Stimulated activated CD4-positive, alpha-beta T cell treated with anti-CD3 and anti-CD28 coated beads, TNF-alpha, amount 100 ng/mL, for 1 hour (primary cell): ENCODE results near the gene KRT3.

Source experiments
- DNase-seq, 3 donors: peaks; one replicate each; pipeline ENCODE4 v3.0.0-alpha.2; 2020; ENCODE audit warnings: low read depth in 3 of 3, low spot score in 1 of 3

Gene KRT3

DNA sequence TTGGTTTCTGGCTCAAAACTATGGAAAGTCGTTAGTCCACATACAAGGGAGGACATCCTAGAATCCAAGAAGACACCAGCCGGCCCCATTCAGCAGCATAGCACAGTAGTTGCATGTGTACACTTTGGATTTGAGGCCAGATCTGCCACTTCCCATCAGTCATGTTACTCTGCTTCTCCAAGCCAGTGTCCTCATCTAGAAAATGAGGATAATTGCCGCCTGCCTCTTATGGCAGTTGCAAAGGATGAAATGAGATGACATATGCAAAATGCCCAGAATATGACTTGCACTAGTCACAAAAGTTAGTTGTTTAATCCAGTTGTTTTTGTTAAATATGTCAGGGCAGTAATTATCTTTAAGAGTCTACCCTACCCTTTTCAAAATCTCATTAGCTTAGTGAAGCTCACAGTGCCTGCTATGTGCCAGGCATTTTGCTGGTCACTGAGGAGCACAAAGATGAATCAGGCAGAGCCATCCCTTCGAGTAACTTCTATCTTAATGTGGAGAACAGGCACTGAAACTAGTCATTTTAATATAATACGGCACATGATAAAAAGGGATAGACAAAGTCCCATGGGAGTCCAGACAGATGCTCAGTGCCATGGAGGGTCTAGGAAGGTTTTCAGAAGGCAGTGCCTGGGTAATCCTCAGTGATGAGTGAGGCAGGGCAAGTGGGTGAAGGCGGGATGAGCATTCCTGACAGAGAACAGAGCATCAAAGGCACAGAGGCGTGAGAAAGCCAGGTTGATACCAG is 12.2 kb downstream of the KRT3 start:
- no peak for DNase-seq

DNA sequence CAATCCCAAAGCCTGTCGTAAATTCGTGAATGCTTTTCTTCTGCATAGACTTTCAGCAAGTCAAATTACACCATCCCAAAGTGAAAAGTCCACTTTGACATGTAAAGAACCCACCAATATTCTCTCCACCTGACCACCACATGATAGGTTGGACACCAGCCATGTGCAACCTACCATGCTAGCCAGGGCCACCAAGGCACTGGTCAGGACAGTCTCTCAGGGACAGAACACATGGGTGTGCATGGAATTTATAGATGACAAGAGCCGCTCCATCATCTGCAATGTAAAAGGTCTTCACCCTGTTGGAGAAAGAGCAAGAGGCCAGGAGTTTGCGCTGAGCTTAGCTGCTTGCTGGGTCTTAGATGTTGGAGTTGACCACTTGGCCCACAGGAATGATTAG is 13.4 kb downstream of the KRT3 start:
- DNase-seq = no peak

DNA sequence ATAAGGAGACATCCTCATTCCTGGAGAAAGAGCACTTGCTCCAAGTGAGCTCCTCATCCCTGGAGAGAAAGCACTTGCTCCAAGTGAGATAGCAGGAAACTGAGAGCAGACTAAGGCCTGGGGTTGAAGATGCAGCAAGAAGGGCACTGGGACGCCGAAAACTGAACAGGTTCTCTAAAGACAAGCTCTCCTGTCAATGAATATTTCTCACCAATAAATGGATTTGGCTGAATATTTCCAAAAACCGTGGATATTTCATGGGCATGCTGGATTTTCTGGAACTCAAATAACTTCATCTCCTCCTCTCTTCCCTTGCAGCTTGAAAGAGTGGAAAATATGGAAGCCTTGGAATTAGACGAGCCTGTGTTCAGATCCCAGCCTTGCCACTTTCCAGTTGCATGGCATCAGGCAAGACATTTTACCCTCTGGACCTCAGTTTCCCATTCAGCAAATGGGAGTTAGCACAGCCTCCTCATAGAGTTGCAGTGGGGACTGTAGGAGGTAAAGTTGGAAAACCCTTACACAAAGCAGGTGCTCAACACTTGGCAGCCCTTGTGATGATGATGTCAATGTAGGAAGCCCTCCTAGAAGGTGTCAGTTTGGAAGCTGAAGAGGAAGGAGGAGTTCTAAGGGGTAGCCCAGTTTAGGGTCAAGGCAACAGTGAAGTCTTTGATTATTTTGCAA is 14.4 kb downstream of the KRT3 start:
- no peak for DNase-seq

DNA sequence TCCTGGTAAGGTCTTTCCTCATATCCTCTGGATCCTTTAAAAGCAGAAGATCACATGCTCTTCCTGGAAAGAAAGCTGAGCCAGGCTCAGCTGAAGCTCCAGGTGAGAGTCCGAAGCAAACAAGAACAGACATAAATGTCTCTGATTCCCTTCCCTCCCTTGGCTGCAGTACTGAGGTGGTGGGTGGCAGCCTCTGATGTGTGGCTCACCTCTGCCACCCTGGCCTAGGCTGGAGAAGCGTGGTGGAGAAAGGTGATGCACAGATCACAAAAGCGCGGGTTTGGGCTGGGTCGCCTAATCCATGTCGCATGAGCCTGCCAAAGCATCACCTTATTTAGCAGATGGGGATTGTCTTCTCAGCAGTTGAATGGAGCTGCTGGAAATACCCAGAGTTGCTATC is 16.0 kb downstream of the KRT3 start:
- no peak for DNase-seq

DNA sequence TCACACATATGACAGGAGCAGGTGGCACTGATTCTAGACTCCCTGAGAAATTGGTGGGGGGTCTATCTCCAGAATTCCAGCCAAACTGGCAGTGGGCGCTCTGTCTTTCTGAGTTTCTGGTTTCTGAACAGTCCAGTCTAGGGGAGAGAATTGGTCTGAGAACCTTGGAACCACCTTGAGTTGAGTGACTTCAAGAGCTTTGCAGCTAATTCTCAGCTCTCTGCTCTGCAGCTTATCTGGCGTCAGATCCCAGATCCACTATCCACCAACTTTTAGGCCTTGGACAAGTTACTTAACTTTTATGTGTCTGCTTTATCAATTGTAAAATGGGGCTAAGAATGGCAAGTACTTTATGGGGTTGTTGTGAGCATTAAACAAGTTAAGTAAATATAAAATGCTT is 17.1 kb downstream of the KRT3 start:
- DNase-seq = no peak

DNA sequence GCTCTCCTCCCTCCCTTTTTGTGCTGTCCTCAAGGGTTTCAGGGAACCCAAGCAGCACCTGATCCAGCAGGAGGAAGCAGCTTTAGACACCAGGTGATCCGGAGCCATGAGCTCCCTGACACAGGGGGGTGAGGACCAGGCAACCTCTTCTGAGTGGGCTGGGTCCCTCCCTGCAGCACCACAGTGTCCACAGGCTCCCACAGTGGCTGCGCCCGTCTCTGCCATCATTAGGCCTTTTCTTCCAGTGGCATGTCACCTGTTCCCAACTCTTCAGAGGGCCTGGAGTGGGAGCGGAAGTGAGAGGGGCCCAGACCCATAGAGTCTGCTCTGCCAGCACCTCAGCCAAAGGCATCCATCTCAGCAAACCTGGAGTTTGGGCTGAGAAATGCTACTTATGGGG is 18.4 kb downstream of the KRT3 start:
- DNase-seq = no peak

DNA sequence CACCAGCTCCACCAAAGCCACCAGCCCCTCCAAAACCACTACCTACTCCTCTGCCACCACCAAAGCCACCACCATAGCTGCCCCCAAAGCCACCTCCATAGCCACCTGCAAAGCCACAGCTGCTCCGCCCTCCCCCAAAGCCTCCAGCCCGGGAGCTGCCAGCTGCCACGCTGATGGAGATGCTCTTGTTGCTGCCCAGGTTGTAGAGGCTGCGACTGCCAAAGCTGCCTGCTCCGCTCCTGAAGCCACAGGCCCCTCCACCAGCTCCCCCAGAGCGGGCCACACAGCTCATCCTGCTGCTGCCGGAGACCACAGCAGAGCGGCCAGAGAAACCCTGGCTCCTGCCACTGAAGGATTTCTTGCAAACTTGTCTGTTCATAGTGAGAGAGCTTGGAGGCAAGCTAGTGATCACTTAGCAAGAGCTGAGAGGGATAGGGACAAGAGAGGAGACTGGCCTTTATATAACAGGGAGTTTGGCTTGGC is 19.0 kb downstream of the KRT3 start, which contains the start of gene KRT76:
Gene KRT76 (minus strand): TSS at position 433 of the 483 bp plus-strand sequence. CDS start 54 bp downstream, at position 379.
- DNase-seq = no peak

DNA sequence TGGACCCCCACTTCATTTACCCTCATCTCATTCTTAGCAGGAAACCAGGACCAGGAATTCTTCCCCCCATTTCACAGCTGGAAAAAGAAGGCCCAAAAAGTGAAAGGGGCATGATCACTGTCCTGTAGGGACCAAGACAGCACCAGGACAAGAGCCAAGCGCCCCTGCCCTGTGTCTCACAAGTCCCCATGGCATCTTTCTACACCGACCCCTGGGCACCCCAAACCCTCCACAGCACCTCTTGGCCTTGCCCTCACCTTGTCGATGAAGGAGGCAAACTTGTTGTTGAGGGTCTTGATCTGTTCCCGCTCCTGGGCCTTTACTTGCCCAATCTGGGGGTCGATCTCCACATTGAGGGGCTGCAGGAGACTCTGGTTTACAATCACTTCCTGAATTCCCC is 19.5 kb downstream of the KRT3 start:
- no peak for DNase-seq

DNA sequence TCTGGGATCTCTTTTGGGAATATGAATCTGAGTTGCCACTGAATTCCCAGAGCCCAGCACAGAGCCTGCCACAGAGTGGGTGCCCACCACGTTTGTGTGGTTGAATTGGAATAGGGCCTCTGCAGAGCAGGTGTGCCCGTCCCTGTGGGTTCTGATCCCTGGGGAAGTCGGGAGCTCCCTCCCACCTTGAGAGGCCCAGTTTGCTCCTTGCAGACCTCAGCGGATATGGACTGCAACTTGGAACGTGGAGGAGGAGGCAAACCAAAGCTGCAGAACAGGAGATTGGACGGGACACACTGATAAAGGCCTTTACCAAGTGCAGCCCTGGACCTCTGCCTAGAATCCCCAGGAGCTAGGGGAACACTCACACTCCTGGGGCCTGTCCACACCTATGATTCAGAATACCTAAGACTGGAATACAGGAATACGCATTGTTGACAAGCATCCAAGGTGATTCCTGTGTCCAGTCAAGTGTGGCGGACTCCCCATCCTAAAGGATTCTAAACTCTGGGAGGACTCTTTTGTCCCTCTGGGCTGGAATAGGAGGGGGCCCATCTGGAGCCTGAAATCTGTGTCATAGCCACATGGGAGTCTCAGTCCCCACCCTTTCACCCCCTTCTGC is 21.2 kb downstream of the KRT3 start:
- no peak for DNase-seq

DNA sequence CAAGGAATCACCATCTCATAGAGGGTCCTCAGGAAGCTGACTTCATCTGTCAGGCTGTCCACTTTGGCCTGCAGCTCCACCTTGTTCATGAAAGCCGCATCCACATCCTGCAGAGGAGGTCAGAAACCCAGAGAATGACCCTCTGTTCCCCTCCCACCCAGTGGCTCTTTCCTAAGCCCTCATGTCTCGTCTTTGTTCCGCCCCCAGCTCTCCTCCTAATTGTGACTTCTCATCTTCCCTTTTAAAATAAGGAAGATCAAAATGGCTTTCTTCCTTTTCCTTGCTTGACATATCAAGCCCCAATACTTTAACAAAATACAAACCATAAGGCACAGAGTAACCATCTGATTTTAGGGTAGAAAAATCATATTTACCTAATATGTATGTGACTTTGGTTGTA is 23.1 kb downstream of the KRT3 start:
- DNase-seq = no peak

DNA sequence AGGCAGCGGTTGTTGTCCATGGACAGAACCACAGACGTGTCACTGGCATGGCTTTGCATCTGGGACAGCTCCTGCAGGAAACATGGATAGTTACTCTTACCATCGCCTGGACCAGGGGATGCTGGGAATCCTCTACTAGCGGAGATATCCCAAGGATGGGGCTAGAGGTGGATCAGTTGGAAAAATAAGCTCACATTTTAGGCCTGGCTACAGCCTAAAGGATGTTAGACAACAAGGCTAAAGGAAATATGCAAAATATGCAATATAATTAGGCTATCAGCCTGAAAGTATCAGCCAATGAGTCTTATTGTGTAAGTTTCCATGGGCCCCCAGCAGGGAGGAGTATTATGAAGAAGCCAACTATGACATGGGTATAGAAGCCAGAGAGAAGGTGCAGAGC is 23.7 kb downstream of the KRT3 start:
- no peak for DNase-seq

DNA sequence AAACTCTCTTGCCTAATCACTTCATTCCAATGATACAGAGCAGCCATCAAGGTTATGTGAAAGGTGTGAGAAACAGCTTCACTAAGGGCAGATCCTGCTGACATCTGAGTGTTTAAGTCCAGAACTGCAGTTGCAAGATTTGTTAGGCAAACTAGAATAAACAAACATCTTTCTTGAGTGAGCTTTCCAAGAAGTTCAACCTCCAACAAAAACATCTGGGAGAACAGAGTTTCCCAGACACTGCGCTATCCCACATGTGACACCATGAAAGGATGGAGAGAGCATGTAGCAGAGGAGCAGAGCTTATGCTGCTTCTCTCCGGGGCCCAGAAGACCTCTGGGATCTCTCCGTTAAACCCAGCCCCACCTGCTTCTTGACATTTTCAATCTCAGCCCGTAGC is 24.4 kb downstream of the KRT3 start:
- DNase-seq = no peak

DNA sequence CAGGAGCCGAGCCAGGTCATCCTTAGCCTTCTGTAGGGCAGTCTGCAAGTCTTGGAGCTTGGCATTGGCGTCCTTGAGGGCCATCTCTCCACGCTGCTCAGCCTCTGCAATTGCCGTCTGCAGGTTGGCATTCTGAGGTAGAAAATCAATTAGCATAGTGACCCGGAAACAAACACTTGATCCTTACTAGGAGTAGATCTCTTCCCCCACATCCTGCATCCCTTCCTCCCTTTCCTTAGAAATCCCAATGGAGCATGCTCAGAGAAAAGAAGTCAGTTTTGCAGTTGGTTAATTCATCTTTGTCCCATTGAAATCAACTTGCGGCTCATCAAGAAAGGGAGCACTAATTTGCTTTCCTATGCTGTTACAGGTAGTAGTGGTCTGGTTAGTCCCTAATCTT is 24.8 kb downstream of the KRT3 start:
- DNase-seq = no peak

DNA sequence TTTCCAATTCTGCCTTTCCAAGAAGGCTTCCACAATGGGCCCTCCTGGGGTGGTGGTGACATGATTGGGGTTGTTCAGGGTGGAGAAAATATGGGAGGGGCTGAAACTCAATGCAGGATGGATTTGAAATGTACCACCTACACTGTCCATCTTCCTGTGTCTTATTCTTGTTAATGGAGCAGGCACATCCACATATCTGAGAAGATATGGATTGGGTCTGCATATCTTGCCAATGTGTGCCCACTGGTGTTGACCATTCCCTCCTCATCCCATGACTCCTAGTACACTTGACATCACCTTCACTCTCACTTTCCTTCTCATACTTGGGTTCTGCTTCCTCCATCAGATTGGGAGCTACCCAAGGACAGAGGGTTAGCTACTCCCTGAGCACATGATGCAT is 26.0 kb downstream of the KRT3 start:
- no peak for DNase-seq

DNA sequence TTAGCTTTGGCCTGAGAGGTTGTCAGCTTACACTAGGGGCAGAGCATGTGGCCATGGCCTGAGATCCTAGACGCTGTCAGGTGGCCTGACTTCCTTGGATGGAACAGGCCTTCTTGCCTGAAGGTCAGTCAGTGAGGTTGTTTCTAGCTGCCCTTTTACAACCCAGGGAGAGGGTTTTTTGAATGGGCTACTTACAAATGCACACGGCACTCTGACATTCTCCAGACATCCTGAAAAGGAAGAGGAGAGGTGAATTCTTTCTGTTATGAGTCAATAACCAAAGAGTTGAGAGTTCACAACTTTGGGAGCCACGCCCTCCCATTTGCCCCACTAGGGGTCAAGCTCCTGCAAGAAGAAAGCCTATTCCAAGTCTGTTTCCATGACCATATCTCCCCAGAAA is 26.6 kb downstream of the KRT3 start:
- DNase-seq = no peak

DNA sequence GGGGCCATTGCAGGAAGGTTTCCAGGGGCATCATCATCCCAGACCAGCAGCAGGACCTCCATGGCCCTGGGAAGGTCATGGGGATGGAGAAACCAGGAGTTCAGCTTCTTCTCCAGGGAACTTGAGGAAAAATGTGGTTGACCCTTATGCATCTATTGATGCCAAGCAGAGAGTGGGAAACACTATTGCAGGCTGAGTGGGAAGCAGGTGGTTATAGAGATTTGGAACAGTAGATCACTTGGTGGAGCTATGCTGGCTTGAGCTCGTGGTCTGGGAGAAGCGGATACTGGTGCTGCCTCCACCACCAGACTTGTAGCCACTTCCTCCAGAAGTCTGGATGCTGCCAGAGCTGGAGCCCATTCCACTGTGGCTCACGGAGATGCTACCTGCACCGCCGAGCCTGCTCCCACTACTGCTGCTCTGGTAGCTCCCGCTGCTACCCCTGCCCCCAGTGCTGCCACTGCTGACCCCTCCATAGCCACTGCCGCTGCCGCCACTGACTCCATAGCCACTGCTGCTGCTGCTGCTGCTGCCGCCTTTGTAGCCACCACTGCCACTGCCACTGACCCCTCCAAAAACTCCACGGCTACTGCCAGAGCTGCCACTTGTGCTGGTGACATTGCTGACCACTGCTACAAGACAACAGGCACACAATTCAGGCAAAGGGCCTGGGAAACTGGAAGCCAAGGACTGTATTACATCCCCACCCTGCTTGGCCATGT is 27.3 kb downstream of the KRT3 start:
- DNase-seq = no peak

DNA sequence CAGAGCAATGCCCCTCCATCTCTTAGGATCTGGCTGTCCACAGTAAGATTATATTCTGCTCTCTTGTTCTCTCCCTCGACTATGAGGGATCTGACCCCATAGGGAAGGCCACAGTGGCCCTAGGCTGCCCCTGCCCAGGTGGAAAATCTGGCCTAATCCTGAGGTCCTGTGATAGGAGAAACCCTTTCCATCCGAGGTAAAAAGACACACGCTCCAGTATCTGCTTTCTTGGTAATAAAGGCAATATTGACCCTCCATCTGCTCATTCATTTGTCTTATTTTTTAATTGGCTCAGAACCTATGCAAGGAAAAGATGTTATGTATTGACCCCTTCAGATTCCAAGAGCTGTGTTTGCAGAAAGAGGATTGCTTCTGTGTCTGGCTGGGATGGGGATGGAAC is 28.5 kb downstream of the KRT3 start:
- no peak for DNase-seq

DNA sequence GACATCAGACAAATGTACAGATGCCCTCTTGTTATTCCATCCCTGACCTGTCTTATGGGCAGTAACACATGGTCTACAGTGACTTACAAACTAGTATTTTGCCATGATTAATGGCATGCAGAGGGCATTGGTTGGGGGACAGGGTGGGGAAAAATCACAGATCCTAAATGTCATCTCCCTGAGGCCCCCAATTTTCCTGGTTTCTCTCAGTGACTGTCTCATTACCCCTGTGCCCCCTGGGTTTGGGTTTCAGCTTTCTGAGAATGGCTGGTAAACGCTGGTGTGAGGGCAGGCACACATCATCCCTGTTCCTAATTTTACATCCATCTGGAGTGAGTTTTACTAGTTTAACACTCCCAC is 28.9 kb downstream of the KRT3 start:
- no peak for DNase-seq

DNA sequence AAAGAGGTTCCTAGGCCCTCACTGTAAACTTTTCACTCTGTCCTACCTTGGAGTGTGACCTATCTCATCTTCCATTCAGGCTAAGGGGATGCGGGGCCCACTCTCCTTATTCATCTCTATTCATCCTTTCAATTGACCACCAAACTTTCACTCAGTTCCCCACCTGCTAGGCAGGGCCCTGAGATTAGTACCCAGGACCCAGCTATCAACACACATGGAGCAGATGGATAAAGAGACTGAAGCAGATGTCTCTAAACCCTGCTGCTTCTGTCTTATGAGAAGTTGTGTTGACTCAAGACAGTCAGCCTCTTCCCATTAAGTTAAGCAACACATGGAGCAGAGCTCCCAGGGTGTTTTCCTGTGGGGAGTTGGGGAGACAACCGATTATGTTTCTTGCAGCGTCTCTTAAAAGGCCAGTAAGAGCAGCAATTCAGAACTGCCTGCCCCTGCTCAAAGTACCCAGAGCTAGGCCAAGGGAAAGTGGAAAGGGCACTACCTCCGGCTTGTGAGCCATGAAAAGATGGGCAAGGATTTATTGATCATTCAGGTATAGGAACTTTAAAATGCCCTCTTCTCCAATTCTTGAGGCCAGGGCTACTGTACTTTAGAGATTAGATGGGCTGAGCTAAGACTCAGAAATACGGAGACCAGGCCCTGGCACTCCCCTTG is 29.4 kb downstream of the KRT3 start:
- DNase-seq = no peak

DNA sequence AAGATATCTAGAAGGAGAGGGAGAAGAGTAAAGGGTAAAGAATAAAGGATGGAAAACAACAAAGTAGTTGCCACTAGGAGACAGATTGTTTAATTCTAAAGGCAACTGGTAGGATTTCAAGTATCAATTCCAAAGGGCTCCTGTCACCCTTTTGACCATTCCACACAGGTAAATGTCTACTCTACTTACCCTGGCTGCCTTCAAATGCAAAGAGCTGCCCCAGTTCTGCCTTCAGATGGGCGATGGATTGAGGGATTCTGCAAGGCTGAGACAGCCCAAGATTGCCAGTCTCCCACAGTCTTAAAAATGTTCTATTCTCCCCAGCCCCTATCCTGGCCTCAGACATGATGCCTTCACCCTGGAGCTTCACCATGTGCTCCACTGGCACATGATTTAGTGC is 30.2 kb downstream of the KRT3 start:
- no peak for DNase-seq

DNA sequence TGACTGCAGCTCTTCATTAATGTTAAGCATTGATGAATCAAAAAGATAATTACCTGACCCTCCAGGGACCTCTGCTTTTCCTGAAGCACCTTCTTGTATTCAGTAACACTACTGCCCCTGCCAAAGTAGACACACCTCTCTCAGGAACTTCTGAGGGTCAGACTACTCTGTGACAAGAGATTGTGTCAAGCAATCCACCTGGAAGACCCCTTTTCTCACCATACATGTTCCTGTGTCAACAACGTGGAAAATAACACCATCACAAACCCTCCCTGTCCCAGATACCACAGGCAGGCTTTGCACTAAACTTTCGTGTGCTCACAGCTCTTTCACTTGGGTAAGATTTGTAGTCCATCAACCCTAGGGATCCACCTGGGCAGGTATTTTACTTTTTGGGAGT is 31.9 kb downstream of the KRT3 start:
- no peak for DNase-seq
